Putamen (tissue), 1 donor: Measurements from ENCODE around the gene MYO1H.
"Not testable (repeated sequence)": the region's sequence is repeated elsewhere in the genome, so short reads cannot be mapped to it uniquely, and the experiment has no call there.

Experiments used
- DNase-seq: peaks from one replicate; pipeline ENCODE4 v3.0.0-alpha.2; 2016; ENCODE audit warnings: low spot score

MYO1H gene

GRCh38 chr12:109449845-109450532, 102.3 kb downstream of the MYO1H start:
- no peak for DNase-seq

GRCh38 chr12:109450980-109451379, 103.3 kb downstream of the MYO1H start:
- DNase-seq: no peak

GRCh38 chr12:109451400-109451799, 103.7 kb downstream of the MYO1H start:
- DNase-seq: no peak

DNA sequence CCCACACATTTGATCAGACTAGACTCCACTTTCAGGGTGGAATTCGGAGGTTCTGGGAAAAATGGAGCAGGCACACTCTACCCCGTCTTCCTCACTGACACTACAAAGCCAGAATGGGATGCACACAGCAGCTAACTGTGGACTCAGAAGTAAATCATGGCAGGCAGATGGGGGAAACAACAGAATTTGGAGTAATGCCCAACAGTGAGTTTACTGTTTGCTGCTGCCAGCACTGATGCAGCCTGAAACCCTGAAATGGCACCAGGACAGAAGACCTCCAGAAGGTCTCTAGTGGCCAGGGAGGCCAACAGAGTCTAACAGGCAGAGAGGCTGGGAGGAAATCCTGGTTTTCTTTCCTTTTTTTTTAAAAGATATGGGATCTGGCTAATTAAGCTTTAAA, 104.8 kb downstream of the MYO1H start:
- no peak for DNase-seq

- DNase-seq: no peak
These were observed 108.0 kb downstream of the MYO1H start for GRCh38 chr12:109455706-109456105.

DNA sequence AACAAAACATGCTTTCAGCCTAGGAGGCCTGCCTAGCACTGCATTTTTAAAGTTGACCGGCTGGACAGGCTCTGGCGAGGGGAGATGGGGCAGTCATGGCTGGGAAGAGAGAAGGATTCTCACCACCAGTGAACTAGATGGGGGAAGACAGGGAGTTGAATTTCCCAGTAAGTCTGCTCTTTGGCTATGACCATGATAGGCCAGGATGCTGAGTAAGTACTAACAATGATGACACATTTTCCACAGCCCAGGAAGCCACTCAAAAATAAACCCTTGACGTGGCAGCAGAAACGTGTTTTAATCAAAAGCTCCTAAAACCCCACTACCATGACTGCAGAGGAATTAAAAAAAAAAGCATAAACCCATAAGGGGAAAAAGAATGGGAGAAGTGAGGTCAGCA, 110.4 kb downstream of the MYO1H start:
- DNase-seq: no peak

DNA sequence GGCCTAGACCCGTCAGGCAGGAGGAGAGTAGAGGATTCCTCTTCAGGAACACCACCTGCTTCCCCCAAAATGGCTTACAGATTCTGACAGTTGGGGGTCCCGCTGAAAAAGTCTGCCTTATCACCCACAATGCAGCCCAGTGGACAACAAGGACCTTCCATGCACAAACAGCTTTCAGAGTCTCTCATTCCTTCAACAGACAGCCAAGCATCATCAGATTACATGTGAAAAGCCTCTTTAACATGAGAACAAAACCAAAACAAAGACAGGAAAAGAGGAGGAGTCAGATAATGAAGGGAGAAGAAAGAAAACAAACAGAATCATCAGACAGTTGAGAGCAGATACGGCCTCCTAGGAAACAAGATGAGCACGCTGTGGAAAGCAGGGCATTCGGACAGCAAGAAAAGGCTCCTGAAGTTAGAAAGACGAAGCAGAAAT, 111.1 kb downstream of the MYO1H start:
- no peak for DNase-seq

- DNase-seq: no peak
These were observed 111.5 kb downstream of the MYO1H start for GRCh38 chr12:109459247-109459646.

DNA sequence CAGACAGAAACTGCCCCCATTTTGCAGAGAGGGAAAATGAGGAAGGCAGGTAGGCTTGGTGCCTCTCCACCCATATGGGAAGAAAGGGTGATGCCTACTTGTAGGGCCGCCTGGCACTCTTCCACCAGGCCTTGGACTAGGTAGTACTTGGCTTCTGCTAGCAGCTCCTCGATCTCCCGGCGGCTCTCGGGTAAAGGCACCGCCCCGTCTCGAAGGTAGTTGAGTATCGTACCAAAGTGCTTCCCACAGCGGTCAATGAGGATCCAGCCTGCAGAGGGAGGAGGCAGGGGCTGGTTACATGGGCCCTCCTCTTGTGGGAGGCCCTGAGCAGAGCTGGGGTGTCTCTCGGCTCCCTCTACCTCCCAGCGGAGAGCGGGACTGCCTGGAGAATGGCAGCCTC, 112.8 kb downstream of the MYO1H start:
- no peak for DNase-seq

GRCh38 chr12:109461049-109461845, 113.5 kb downstream of the MYO1H start:
- no peak for DNase-seq

DNA sequence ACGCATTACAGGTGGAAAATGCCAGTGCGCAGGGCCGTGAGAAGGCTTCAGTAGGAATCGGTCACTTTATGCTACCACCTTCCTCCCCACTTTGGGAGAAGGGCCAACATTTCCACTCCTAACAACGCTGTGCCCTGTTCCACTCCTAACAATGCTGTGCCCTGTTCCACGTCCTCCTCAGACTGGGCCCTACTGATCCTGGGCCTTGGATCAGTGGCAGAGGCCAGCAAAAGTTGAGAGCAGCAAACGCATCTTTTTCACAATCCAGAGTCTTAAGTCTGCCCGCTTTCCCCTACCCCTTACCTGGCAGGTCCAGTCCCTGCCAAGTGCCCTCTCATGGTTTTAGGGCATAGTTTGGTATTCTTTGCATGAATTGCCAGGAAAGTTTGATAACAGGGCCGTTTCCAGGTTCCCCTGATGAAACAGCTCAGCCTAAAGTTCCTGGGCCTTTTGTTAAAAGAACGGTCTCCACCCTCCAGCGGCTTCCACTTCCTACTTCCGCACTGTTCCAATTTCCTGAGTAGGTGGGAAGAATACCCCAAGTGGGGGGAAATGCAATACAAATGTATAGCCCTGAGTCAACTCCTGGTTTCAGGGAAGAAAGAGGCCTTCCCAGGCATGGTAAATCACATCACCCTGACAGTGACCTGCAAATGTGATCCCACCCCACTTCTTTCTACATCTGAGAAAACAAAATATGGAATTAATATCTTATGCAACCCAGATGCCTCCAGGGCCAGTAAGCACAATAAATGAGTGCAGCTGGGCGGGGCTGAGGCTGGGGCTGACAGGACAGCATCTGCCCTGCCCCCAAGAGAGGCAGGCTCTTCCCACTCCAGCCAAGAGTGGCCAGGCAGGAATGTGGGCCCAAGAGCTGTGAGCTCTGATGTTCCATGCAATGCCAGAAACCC, 114.4 kb downstream of the MYO1H start:
- DNase-seq: no peak

GRCh38 chr12:109462868-109463692, 115.4 kb downstream of the MYO1H start:
- no peak for DNase-seq

DNA sequence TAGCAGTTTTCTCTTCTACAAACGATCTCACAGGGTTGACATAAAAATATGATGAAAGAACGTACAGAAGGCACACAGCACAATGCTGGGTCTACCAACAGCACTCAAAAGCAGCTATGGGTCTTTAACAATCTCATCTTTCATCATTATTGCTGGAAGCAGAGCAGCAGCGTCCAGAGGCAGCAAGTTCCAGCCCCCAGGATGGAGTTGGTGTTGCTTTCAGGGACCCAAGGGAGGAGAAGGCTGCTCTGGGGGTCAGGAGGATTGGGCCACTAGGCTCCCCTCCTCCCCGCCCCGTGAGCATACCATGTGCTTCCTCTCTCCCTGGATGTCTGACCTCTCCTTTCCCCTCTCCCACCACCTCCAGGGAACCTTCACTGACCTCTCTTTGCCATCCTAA, 116.1 kb downstream of the MYO1H start:
- no peak for DNase-seq

DNA sequence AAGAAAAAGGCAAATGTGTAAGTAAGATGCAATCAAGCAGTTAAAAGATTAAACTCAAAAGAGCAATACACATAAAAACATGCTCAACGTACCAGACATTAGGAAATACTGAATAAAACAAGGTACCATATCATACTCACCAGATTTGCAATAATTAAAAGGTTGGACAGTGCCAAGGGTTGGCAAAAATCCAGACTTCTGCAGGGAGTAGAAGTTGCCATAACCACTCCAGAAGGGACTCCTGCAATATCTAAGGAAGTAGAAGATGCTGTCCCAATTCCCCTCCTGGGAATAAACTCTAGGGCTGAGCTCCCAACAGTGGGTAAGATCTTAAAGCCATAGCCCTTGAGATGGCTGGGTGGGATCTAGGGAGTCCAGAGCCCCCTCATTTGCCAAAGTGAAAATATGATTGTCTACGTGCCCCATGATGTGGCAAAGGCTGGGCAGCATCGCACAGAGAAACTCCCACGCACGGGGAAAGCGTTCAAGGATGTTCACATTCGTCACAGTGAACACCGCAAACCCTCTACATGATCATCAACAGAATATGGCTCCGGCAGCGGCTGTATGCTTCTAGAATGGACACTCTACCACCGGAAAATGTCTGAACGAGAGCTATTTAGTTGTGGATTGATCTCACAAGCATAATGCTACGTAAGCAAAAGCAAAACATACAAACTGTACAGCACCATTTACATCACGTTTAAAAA, 117.1 kb downstream of the MYO1H start:
- no peak for DNase-seq

DNA sequence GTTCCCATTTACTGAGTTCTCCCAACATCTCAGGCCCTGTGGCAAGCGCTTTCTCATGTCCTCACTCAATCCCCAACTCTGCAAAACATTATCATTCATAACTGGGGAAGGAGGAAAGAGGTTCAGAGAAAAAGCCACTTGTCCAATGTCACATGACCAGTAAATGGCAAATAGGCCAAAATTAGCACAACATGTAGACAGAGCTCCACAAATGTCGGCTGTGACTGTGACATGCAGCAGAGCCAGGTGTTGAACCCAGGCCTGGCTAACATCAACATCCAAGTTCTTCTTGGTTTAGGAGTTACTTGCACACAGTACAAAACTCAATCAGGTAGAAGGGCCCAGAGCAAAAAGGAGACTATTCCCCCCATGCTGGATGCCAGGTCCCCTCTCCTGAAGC, 118.6 kb downstream of the MYO1H start:
- DNase-seq: no peak

DNA sequence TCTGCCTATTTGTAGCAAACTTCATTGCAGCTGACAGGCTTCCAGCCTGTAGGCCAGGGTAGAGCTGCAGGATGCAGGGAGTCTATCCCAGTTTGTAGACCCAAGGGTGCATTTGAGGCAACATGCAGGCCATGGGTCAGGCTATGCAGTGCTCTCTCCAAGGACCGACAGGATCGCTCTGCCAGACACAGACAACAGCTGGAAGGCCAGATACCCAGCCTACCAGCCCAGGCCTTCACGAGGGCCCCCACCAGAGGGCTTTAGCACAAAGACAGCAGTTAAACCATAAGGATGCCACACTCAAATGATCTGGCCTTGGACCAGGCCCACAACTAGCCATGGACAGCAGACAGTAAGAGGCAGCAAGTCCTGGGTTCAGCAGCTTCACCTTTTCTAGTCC, 119.1 kb downstream of the MYO1H start:
- DNase-seq: no peak

DNA sequence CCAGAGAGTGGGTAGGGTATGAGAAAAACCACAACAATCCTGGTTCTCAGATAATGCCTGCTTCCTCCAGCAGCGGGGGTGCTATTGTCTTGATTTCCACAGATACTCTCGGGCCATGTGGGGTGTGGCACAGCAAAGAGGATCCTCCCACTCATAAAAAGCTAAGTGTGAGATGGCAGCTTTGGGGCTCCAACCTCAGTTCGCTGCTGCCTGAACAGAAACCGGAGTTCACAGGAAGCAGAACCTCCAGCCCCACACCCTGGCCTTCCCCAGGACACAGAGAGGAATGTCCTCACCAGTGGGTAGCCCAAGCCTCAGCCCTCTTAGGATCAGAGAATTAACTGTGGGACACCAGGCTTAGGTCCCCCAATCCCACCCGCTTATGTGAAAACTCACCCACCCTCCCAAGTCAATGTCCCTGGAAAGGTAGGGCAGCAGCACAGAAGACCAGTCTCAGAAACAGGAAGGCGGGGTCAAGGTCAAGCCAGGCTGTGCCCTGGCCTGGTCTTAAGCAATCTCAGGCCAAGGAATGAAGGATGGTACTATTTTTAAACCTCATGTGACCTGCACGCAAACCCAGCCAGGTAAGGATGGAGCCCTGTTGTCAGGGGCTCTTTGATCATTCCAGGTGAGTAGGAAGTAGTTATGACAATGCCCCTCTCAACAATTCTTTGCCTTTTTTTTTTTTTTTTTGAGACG, 120.4 kb downstream of the MYO1H start:
- no peak for DNase-seq

DNA sequence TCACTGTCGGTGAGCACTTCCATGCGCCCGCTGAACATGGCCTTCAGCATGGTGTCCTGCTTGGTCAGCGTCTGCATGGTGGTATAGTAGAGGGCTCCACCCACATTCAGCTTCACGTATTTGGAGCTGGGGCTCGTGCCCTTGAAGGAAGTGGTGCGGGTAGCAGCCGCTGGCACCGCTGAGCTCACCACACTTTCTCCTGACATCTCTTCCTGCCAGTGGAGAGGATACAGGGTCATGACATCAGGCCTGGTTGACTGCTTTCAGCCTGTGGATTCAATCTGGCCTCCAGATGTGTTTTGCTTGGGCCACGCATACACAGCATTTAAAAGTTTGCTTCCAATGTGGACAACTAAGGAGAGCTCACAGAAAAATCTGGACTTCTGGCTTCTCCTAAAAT, 121.8 kb downstream of the MYO1H start:
- no peak for DNase-seq

DNA sequence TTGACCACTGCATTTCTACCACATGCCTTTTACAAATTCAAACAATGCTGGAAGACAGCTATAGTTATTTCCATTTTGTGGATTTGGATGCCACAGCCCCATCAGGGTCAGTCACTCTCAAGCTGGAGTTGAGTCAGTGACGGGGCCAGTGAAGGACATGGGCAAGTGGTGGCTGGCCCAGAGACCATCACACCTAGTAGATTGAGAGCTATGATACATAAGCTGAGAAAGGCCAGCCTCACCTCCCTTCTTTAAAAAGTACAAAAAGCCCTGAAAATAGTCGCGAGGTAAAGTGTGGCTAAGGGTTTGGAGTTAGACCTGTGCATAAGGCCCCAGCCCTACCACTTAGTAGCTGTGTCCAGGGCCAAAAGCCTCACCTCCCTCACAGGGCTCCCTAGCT, 125.3 kb downstream of the MYO1H start:
- no peak for DNase-seq

- not testable (repeated sequence) for DNase-seq
These were observed 126.0 kb downstream of the MYO1H start for GRCh38 chr12:109473526-109474270.
